Activated CD4-positive, alpha-beta T cell treated with anti-CD3 and anti-CD28 coated beads, Interleukin-2, amount 50 U/mL, for 4 hours (primary cell): ENCODE results near the gene UGGT1.

Experiments
- DNase-seq, 2 experiments: peaks; one replicate each; pipeline ENCODE4 v3.0.0-alpha.2; 2020

The UGGT1 gene

GRCh38 chr2:128108166-128108565 is 17.2 kb downstream of the UGGT1 start:
- no peak for DNase-seq

- no peak for DNase-seq
Measured at GRCh38 chr2:128109243-128109642, 18.2 kb downstream of the UGGT1 start.

DNA sequence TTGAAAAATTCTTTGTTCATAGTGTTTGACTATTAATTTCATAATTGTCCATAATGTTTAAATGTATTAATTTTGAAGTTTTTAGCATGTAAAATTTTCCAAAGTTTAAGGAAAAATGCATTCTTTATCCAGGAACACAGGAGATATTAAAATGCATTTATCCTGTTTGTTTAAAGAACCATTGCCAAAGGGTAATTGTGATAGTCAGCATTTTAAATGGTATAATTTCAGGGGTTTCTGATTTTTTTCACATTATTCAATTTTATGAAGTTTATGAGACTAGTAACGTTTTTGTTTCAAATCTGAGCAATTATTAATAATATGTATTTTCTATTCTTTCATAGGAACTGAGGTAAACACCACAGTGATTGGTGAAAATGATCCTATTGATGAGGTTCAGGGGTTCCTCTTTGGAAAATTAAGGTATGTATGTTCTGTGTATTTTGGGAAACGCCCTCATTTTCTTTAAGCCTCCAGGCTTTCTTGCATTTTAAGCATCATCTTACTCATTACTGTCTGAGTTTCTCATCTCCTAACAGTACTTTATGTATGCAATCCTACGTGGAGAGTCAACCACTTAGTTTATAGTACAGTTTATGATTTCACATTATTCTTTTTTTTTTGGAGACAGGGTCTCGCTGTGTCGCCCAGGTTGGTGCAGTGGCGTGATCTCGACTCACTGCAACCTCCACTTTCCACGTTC is 25.1 kb downstream of the UGGT1 start:
- DNase-seq = no peak

- no peak for DNase-seq
Measured at GRCh38 chr2:128134573-128134972, 43.6 kb downstream of the UGGT1 start.

- no peak for DNase-seq
Measured at GRCh38 chr2:128137094-128137616, 46.2 kb downstream of the UGGT1 start.

DNA sequence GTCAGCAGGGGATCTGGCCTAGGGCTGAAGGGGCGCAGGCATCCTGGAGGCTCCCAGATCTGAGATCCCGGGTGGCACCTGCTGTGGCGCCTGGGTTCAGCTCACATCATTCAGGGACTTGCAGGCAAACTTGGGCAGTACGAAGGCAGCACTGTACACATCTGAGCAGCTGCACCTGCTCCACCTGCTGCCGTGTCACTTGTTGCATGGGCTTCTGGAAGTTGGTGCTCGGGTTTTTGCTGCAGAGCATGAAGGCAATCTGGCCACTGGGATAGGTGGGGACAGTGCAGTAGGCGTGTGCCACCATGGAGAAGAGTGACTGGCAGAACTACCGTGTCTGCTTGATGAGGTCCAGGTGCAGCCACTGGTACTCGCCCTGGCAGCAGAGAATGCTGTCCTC is 48.6 kb downstream of the UGGT1 start:
- DNase-seq = no peak

DNA sequence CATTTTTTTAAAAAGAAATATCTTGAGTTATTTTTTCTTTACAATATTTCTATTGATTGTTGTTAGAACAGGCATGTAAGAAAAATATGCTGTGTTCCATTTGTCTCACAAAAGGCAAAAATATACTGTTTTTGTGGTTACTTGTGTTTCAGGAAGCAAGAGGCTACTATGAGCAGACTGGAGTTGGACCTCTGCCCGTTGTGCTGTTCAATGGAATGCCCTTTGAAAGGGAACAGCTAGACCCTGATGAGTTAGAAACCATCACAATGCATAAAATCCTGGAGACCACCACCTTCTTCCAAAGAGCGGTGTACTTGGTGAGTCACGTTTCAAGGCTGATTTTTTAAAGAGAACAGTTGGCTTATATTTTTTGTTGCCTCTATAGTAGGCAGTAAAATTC is 54.7 kb downstream of the UGGT1 start:
- DNase-seq = no peak

DNA sequence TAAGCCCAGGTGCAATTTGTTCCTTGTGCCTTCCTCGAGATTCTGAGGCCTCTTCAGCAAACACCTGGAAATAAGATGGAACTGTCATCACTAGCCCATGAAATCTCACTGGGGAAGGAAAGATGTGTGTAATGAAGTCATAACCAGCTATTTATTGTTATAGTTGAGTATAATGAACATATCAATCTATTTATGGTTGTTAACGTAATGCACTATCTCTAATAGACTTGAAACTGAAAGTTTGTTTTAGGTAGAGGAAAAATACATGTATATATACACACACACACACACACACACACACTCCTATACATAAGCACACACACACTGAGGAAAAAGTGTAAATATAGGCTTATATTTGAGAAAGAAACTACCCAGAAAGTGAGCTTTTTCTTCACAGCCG is 62.8 kb downstream of the UGGT1 start:
- no peak for DNase-seq

DNA sequence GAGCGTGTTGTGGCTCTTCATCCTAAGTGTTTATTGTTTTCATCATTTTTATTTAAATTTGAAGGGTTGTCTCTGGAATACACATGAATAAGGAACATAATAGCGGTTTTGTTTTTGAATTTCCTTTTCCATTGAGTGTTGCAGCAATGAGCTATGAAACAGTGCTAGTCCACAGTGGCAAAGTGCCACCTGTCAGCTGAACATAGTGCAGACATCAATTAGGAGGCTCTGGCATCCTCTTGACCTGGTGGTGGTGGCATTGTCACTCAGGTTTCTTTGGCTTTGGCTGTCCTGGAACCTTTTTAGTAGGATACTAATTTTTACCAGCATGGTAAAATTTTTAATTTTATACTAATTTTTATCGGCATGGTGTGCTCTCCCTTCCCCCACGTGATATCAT is 63.2 kb downstream of the UGGT1 start:
- DNase-seq = no peak

DNA sequence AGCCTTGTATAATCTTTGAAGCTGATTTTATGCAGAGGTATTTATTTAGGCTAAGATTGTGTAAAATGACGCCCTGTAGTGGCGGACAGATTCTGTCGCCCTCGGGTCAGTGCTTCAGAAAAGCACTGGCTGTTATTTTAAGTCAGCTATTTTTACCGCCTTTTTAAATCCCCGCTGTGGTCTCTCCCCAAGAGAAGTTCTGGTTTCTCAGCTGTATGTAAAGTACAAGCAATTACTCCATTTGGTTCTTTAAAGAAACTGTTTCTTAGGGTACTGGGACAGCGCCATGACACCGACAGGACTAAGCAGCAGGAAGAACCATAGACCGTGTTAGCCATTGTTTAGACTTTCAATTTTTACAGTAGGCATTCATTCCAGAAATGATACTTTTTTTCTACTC is 65.0 kb downstream of the UGGT1 start:
- no peak for DNase-seq

- no peak for DNase-seq
Measured at GRCh38 chr2:128156812-128157211, 65.8 kb downstream of the UGGT1 start.

DNA sequence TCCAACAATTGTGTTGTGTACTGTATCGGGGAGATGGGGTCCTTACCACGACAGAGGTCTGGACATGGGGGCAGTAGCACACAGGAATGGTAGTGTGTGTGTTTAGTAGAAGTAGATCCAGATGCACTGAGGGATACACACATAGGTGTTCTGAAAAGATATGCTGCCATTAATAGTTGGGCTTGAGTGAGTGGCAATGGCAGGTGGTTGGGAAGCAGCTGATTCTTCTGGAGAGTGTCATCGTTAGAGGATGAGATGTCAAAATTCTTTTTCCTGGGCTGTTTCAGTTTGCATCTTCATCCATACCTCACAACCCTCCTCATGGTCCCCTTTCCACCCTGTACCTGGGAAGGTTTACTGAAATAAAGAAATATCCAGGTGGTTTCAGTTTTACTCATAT is 66.6 kb downstream of the UGGT1 start:
- DNase-seq = no peak

- no peak for DNase-seq
Measured at GRCh38 chr2:128158176-128158575, 67.2 kb downstream of the UGGT1 start.

GRCh38 chr2:128159437-128159836 is 68.4 kb downstream of the UGGT1 start:
- DNase-seq = no peak

DNA sequence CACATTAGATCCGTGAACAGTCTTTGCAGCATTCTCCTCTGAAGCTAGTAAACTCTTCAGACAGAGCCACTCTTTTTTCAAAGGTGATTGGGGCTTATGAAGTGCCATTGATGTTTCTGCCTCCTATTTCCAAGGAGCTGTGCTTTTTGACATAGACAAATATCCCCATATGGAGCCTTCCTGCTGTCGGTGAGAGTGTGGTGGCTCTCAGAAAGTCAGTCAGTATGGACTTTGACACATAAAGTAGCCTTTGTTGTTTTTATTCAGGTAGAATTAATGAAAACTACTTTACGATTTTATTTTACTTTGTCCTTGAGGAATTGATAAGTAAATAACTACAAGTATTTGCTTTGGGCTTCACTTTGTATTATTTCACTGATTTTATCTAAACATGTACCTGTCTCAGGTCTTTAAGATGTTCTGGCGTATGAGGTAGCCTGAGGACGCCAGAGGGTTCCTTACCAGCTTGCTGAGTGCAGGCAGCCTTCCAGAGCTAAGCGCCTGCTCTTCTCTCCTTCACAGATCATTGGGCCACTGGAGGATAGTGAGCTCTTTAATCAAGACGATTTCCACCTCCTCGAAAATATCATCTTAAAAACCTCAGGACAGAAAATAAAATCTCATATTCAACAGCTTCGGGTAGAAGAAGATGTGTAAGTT is 69.7 kb downstream of the UGGT1 start:
- no peak for DNase-seq

DNA sequence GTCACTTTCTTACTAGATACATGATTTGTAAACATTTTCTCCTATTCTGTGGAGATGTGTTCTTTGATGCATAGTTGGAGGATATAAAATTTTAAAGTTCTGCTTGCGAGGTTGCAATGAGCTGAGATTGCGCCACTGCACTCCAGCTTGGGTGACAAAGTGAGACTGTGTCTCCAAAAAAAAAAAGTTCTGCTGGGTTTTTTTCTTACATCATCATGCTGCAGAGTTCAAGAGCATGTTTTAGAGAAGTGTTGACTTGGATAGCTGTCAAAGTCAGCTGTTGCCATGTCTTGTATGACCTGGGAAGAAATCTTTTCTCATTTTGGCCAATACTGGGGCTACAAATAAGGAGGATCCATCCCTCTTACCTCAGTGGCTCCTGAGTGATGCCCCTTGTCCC is 71.3 kb downstream of the UGGT1 start:
- no peak for DNase-seq

DNA sequence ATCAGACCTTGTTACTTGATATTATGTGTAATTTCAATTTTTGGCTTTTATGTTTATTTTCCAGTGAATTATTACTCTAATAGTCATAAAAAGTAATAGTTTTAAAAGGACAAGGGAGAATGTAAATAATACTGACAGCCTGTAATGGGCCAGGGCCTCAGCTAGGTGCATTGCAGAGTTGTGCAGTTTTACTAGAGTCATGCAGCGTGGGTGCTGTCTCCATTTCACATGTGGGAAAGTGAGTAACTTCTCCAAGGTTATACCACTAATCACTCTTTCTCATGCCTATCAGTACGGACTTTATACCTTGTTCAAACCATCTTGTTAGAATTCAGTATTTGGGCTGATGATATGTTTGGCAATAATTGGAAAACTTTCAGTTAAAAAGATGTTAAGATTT is 73.3 kb downstream of the UGGT1 start:
- DNase-seq = no peak

DNA sequence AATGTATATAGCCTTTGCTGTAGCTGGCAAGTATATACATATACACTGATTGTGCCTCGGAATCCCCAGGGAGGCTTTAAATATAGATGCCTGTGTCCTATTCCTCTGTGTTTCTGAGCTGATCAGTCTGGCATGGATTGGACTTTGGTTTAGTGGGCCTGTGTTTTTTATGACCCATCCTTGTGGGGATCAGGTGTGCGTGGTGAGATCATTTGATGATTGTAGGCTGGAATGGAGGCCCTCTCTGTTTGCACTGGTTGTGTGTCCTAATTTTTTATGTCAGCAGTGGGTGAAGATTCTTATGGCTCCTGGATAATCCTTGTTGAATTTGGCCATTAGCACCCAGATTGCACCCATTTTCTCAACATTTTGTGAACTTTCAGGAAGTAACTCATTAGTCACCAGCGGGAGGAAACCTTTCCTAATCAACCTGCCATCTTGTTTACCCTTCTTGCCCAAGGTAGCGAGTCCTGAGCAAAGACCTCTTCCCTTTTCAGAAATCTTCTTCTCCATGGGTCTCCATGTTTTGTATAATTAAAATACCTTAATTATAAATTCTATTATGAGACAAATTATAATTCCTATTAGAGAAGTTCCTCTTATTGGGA is 75.8 kb downstream of the UGGT1 start:
- DNase-seq = no peak

- no peak for DNase-seq
Measured at GRCh38 chr2:128169094-128169493, 78.1 kb downstream of the UGGT1 start.

GRCh38 chr2:128169497-128169896 is 78.5 kb downstream of the UGGT1 start:
- no peak for DNase-seq

- DNase-seq = no peak
Measured at GRCh38 chr2:128169933-128170709, 79.1 kb downstream of the UGGT1 start.

DNA sequence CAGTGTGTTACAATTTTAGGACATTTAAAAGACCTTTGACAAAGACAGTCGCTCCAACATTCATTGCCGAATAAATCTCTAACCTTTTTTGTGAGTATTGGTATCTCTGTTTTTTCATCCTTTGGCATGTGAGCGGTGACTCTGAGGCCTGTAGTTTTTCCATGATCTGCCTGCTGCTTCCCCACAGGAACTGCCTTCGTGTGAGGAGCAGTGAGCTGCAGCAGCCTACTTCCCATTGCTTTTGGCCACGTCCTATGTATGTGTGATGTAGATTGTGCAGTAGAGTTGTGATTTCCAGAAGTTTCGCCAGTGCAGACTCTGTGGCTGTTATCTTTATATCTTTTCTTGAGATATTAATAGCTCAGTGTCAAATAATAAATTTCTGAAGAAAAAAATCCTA is 79.8 kb downstream of the UGGT1 start:
- no peak for DNase-seq

DNA sequence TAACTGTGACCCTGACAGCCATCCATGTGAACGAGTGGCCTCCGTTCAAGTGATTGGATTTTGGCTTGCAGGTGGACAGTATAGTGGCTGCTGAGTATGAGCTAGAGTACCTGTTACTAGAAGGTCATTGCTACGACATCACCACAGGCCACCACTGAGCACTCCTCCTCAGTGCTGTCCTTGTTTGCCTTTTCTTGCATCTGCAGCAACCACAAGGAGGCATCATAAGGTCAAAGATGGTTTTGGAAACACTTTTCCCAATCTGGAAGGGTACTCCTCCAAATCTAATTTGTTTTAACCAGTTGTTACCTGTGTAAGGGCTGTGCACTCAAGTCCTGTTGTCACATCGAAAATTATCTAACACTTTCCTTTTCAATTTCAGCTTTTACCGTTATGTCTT is 81.2 kb downstream of the UGGT1 start:
- no peak for DNase-seq
